IMR-90 (cell line): ENCODE results near the gene CCT4. TPM values are rescaled to one million over a fixed set of nuclear protein-coding genes. Genes with fewer than 3 reads are reported as not detected.

Experiments
- ATAC-seq: fragments of 200-7000 bp; cut with Tn5 transposase; 2 replicates; pipeline ENCODE4 v1.9.1; 2020; ENCODE audit warnings: low read depth, mild to moderate bottlenecking, moderate library complexity
- BruUV-seq: library from RNA; stranded (reverse); fragments of 400-500 nt; replicated peaks from 2 replicates; lab custom pipeline; 2021; lab: Mats Ljungman, UMichigan
- CTCF ChIA-PET: fragments of 300-600 bp; formaldehyde crosslinking; extraction: SDS; loops from one replicate; lab custom pipeline; 2021; ENCODE audit warnings: antibody characterized with exemption; lab: Yijun Ruan, JAX
- POLR2A ChIA-PET: fragments of 300-600 bp; sonication (Branson Sonifier 250); formaldehyde crosslinking; loops from one replicate; lab custom pipeline; 2022; ENCODE audit warnings: antibody characterized with exemption; ENCODE audit not compliant: unreplicated experiment; lab: Charles Lee
- DNase-seq: peaks from one replicate; pipeline ENCODE4 v3.0.0; 2013
- H2AFZ ChIP-seq: replicated peaks from 2 replicates; pipeline ENCODE3; 2013; ENCODE audit warnings: low read length, mild to moderate bottlenecking; ENCODE audit not compliant: poor library complexity
- H2AK5ac ChIP-seq: 2 replicates; pipeline ENCODE4 v1.6.1; 2013; ENCODE audit warnings: low read depth, low read length, inconsistent platforms
- H2AK9ac ChIP-seq: replicated peaks from 2 replicates; pipeline ENCODE3; 2013; ENCODE audit warnings: mild to moderate bottlenecking, low read depth, low read length, moderate library complexity; ENCODE audit not compliant: poor library complexity
- H2BK120ac ChIP-seq: 2 replicates; pipeline ENCODE4 v1.6.1; 2013; ENCODE audit warnings: low read depth, low read length, inconsistent platforms
- H2BK15ac ChIP-seq: 3 replicates; pipeline ENCODE4 v1.6.1; 2013; ENCODE audit warnings: low read depth, low read length, inconsistent platforms
- H2BK20ac ChIP-seq: 2 replicates; pipeline ENCODE4 v1.6.1; 2013; ENCODE audit warnings: low read depth, mild to moderate bottlenecking, inconsistent platforms, low read length, moderate library complexity
- H2BK5ac ChIP-seq: 2 replicates; pipeline ENCODE4 v1.6.1; 2013; ENCODE audit warnings: mild to moderate bottlenecking, low read depth, low read length, inconsistent platforms; ENCODE audit not compliant: poor library complexity, severe bottlenecking
- H3K14ac ChIP-seq: replicated peaks from 2 replicates; pipeline ENCODE4 v1.6.1; 2013; ENCODE audit warnings: low read depth, low read length, inconsistent platforms
- H3K18ac ChIP-seq: 2 replicates; pipeline ENCODE4 v1.6.1; 2013; ENCODE audit warnings: low read depth, low read length, control low read depth
- H3K23ac ChIP-seq: 2 replicates; pipeline ENCODE4 v1.6.1; 2013; ENCODE audit warnings: low read depth, low read length, inconsistent platforms
- H3K27ac ChIP-seq: 2 replicates; pipeline ENCODE4 v1.5.1; 2013; ENCODE audit warnings: mild to moderate bottlenecking, control low read depth, low read length; ENCODE audit not compliant: insufficient read depth
- H3K27me3 ChIP-seq: 2 replicates; pipeline ENCODE4 v1.6.1; 2013; ENCODE audit warnings: low read length; ENCODE audit not compliant: control insufficient read depth, insufficient read depth
- H3K36me3 ChIP-seq: 2 replicates; pipeline ENCODE4 v1.6.1; 2013; ENCODE audit warnings: low read length, mixed read lengths; ENCODE audit not compliant: control insufficient read depth, insufficient read depth
- H3K4ac ChIP-seq: 2 replicates; pipeline ENCODE4 v1.6.1; 2013; ENCODE audit warnings: low read depth, low read length, inconsistent platforms
- H3K4me1 ChIP-seq: 2 replicates; pipeline ENCODE4 v1.6.1; 2013; ENCODE audit warnings: low read length, mixed read lengths; ENCODE audit not compliant: control insufficient read depth, insufficient read depth
- H3K4me2 ChIP-seq: 2 replicates; pipeline ENCODE4 v1.6.1; 2013; ENCODE audit warnings: low read depth, mild to moderate bottlenecking, control low read depth, low read length, moderate library complexity
- H3K4me3 ChIP-seq: 2 replicates; pipeline ENCODE4 v1.5.1; 2013; ENCODE audit warnings: low read depth, mild to moderate bottlenecking, control low read depth, low read length, moderate library complexity; ENCODE audit not compliant: insufficient read depth
- H3K56ac ChIP-seq: 2 replicates; pipeline ENCODE4 v1.6.1; 2013; ENCODE audit warnings: low read length, inconsistent platforms; ENCODE audit not compliant: insufficient read depth; ENCODE audit errors: extremely low read depth
- H3K79me1 ChIP-seq, 2 experiments: 2 replicates each; pipeline ENCODE4 v1.6.1; 2013; ENCODE audit warnings: low read length in 2 of 2, inconsistent platforms in 1 of 2, low read depth in 1 of 2
- H3K9ac ChIP-seq: 2 replicates; pipeline ENCODE4 v1.6.1; 2013; ENCODE audit warnings: low read depth, low read length, control low read depth
- H3K9me1 ChIP-seq: 2 replicates; pipeline ENCODE4 v1.6.1; 2013; ENCODE audit warnings: low read length, inconsistent platforms; ENCODE audit not compliant: insufficient read depth
- H3K9me3 ChIP-seq: 2 replicates; pipeline ENCODE4 v1.6.1; 2013; ENCODE audit warnings: low read length; ENCODE audit not compliant: control insufficient read depth, insufficient read depth
- H4K20me1 ChIP-seq: 2 replicates; pipeline ENCODE4 v1.6.1; 2013; ENCODE audit warnings: low read length, inconsistent platforms; ENCODE audit not compliant: insufficient read depth
- H4K5ac ChIP-seq: 2 replicates; pipeline ENCODE4 v1.6.1; 2013; ENCODE audit warnings: mild to moderate bottlenecking, low read depth, low read length, control low read depth
- H4K8ac ChIP-seq, 2 experiments: 2 replicates each; pipeline ENCODE4 v1.6.1; 2013; ENCODE audit warnings: low read depth in 2 of 2, low read length in 2 of 2, control low read depth in 1 of 2, inconsistent platforms in 1 of 2
- H4K91ac ChIP-seq: 2 replicates; pipeline ENCODE4 v1.6.1; 2013; ENCODE audit warnings: low read depth, low read length, inconsistent platforms; ENCODE audit not compliant: insufficient read depth
- BHLHE40 ChIP-seq: fragments of 150-350 bp; IDR thresholded peaks from 2 replicates; pipeline ENCODE4 v1.6.1; 2016; ENCODE audit warnings: mild to moderate bottlenecking, low read depth, low read length
- CEBPB ChIP-seq: IDR thresholded peaks from 2 replicates; pipeline ENCODE4 v1.6.1; 2012; ENCODE audit warnings: low read depth, low read length, improper control_type of control experiment
- CHD1 ChIP-seq: IDR thresholded peaks from 2 replicates; pipeline ENCODE4 v1.6.1; 2012; ENCODE audit warnings: low read depth, low read length, improper control_type of control experiment
- CTCF ChIP-seq: conservative IDR thresholded peaks from 2 replicates; pipeline ENCODE4 v1.5.1; 2012; ENCODE audit warnings: mild to moderate bottlenecking, low read depth, low read length, improper control_type of control experiment
- FOS ChIP-seq: fragments of 150-350 bp; IDR thresholded peaks from 2 replicates; pipeline ENCODE4 v1.6.1; 2016; ENCODE audit warnings: low read depth, low read length
- MAFK ChIP-seq: IDR thresholded peaks from 2 replicates; pipeline ENCODE4 v1.6.1; 2012; ENCODE audit warnings: low read depth, low read length, improper control_type of control experiment
- MAZ ChIP-seq: IDR thresholded peaks from 2 replicates; pipeline ENCODE4 v1.6.1; 2012; ENCODE audit warnings: low read depth, mild to moderate bottlenecking, low read length, improper control_type of control experiment, moderate library complexity, borderline replicate concordance
- MXI1 ChIP-seq: IDR thresholded peaks from 2 replicates; pipeline ENCODE4 v1.6.1; 2012; ENCODE audit warnings: low read depth, mild to moderate bottlenecking, low read length, moderate library complexity, borderline replicate concordance
- NFE2L2 ChIP-seq: fragments of 150-350 bp; IDR thresholded peaks from 2 replicates; pipeline ENCODE4 v1.6.1; 2016; ENCODE audit warnings: low read depth, mild to moderate bottlenecking, low read length
- POLR2A ChIP-seq: IDR thresholded peaks from 2 replicates; pipeline ENCODE4 v1.6.1; 2012; ENCODE audit warnings: mild to moderate bottlenecking, low read depth, low read length
- RAD21 ChIP-seq: IDR thresholded peaks from 2 replicates; pipeline ENCODE4 v1.6.1; 2012; ENCODE audit warnings: low read length, improper control_type of control experiment
- RCOR1 ChIP-seq: IDR thresholded peaks from 2 replicates; pipeline ENCODE4 v1.6.1; 2012; ENCODE audit warnings: mild to moderate bottlenecking, low read length, improper control_type of control experiment; ENCODE audit not compliant: insufficient replicate concordance
- RFX5 ChIP-seq: IDR thresholded peaks from 2 replicates; pipeline ENCODE4 v1.8.0; 2012; ENCODE audit warnings: low read depth, mild to moderate bottlenecking, low read length, moderate library complexity
- SMC3 ChIP-seq: fragments of 150-350 bp; IDR thresholded peaks from 2 replicates; pipeline ENCODE4 v1.6.1; 2016; ENCODE audit warnings: low read depth, mild to moderate bottlenecking, antibody characterized with exemption, low read length, moderate library complexity
- WGBS, 2 experiments: methylation state at CpG; one replicate each; pipeline versions ENCODE4 v1.1.5 to v1.1.7; 2013; ENCODE audit warnings: missing lambda C conversion rate in 2 of 2; ENCODE audit not compliant: insufficient read length in 1 of 2; ENCODE audit errors: extremely low coverage in 2 of 2; 5-methylcytosine and 5-hydroxymethylcytosine counted together
- dilution Hi-C: fragments of 300-500 bp; cut with HindIII; formaldehyde crosslinking; loops from one replicate; pipeline ENCODE4 v1.14.3; 2018; ENCODE audit warnings: low sequenced_read_pairs; ENCODE audit not compliant: unreplicated experiment
- in situ Hi-C: fragments of 300-500 bp; cut with MboI; formaldehyde crosslinking; loops from 3 replicates; pipeline ENCODE4 v1.14.3; 2019; ENCODE audit warnings: low sequenced_read_pairs, inconsistent platforms, mixed read lengths
- intact Hi-C: fragments of 100-400 bp; cut with micrococcal nuclease; formaldehyde crosslinking; loops from 2 replicates; pipeline ENCODE4 v1.10.0; 2022
- polyA plus RNA-seq, 3 experiments: library from polyadenylated mRNA; depleted of rRNA; stranded (reverse); fragments of >200 nt; gene quantifications; 2 replicates each; pipeline ENCODE4 v1.2.3, GENCODE V29; 2012; ENCODE audit warnings: low replicate concordance in 1 of 3
- total RNA-seq: library from RNA; depleted of rRNA; stranded (reverse); fragments of >200 nt; gene quantifications from 2 replicates; pipeline ENCODE4 v1.2.3, GENCODE V29; 2012
- TF ChIP-seq, protein P1 (sequence below): fragments of 150-350 bp; IDR thresholded peaks from 2 replicates; pipeline ENCODE4 v1.6.1; 2016; ENCODE audit warnings: low read depth, mild to moderate bottlenecking, low read length, moderate library complexity, borderline replicate concordance

CCT4 gene
- total and polyA plus RNA-seq, 2 of the 4 experiments (the other 2 are of a cell fraction): 94.4 to 187 TPM

GRCh38 chr2:61905372-61906185 lies 17.1 kb upstream of the CCT4 start, which contains the start of gene COMMD1:
Gene COMMD1, plus strand, starts transcription at chr2:61905674. Its CDS starts 5 bp downstream, at chr2:61905679.
- H3K4me2 ChIP-seq: peak within 1 kb of the TSS; percentile 95
- peak within 1 kb of the TSS; percentile 74 for H2AK9ac ChIP-seq
- peak within 1 kb of the TSS; percentile 100 for H3K14ac ChIP-seq
- peak within 1 kb of the TSS; percentile 78 for H3K18ac ChIP-seq
- no peaks in the 10 kb centered on the region for H3K27me3 ChIP-seq
- H2AK5ac ChIP-seq: 0 out of 2 replicates have a peak within 1 kb of the TSS, but pooled peaks have one; percentile 18
- peak within 1 kb of the TSS; percentile 87 for H4K91ac ChIP-seq
- in situ Hi-C loops: no loop called here
- dilution Hi-C loops: no loop called here
- H2BK5ac ChIP-seq: peak within 1 kb of the TSS; percentile 83
- no peaks in the 10 kb centered on the region for H3K4me1 ChIP-seq
- H3K9me1 ChIP-seq: no peaks in the 10 kb centered on the region
- H3K9me3 ChIP-seq: no peaks in the 10 kb centered on the region
- peak within 1 kb of the TSS; percentile 63; the same call in 1 of the 3 replicates for H2BK15ac ChIP-seq
- whole genome bisulfite sequencing, 2 experiments: 0% methylated on average over 1 of the region's 33 CpGs; no CpG with 5 or more reads in 1 of the 2 experiments
- POLR2A ChIA-PET: no interaction called here
- H4K5ac ChIP-seq: peak within 1 kb of the TSS; percentile 89
- H3K4ac ChIP-seq: peak within 1 kb of the TSS; percentile 96
- no peaks in the 10 kb centered on the region for H3K36me3 ChIP-seq
- CTCF ChIA-PET: no interaction called here
- BruUV-seq: TSS peak; percentile 32
- H3K4me3 ChIP-seq: peak within 1 kb of the TSS; percentile 90
- no peaks in the 10 kb centered on the region for H4K20me1 ChIP-seq
- H4K8ac ChIP-seq: peak within 1 kb of the TSS; percentile 82 to 99
- H3K23ac ChIP-seq: peak within 1 kb of the TSS; percentile 98
- H3K79me1 ChIP-seq: peaks cover 13 to 30% of the 10 kb centered on the region in 2 experiments
- peak within 1 kb of the TSS; percentile 79 for H2BK120ac ChIP-seq
- intact Hi-C loops: no loop called here
- DNase-seq (peak; percentile 60), ATAC-seq (peak; percentile 100)
- H3K9ac ChIP-seq: peak within 1 kb of the TSS; percentile 89
- H2BK20ac ChIP-seq: peak within 1 kb of the TSS; percentile 76
- H2AFZ ChIP-seq: peak within 1 kb of the TSS; percentile 100
- peak within 1 kb of the TSS; percentile 92 for H3K56ac ChIP-seq
- H3K27ac ChIP-seq: peak within 1 kb of the TSS; percentile 68
- TF ChIP-seq RFX5 (peak; percentile 61; the same call in 1 of the 2 replicates), RAD21 (no peak), FOS (no peak), MAFK (no peak), CHD1 (no peak), MXI1 (peak; percentile 85), NFE2L2 (no peak), BHLHE40 (0 out of 2 replicates have a peak, but pooled peaks have one; percentile 6), CEBPB (no peak), SMC3 (no peak), CTCF (no peak), POLR2A (peak; percentile 44), MAZ (peak; percentile 64; the same call in 1 of the 2 replicates), RCOR1 (no peak)
- TF ChIP-seq, protein P1, sequence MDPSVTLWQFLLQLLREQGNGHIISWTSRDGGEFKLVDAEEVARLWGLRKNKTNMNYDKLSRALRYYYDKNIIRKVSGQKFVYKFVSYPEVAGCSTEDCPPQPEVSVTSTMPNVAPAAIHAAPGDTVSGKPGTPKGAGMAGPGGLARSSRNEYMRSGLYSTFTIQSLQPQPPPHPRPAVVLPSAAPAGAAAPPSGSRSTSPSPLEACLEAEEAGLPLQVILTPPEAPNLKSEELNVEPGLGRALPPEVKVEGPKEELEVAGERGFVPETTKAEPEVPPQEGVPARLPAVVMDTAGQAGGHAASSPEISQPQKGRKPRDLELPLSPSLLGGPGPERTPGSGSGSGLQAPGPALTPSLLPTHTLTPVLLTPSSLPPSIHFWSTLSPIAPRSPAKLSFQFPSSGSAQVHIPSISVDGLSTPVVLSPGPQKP: no peak
